Testis (tissue), 3 donors: ENCODE data around the gene REXO4. TPM values are rescaled to one million over a fixed set of nuclear protein-coding genes. Genes with fewer than 3 reads are reported as not detected.

Source experiments
- DNase-seq: peaks from one replicate; pipeline ENCODE4 v3.0.0-alpha.2; 2019
- H3K27ac ChIP-seq, 2 donors: fragments of 200-600 bp; sonication (generic); one replicate each; pipeline ENCODE4 v1.5.1; 2019
- H3K27me3 ChIP-seq: fragments of 200-600 bp; sonication (generic); one replicate; pipeline ENCODE4 v1.5.1; 2019
- H3K36me3 ChIP-seq: fragments of 200-600 bp; sonication (generic); one replicate; pipeline ENCODE4 v1.5.1; 2017; ENCODE audit warnings: low read depth; ENCODE audit errors: missing control alignments
- H3K4me1 ChIP-seq: fragments of 200-600 bp; sonication (generic); one replicate; pipeline ENCODE4 v1.5.1; 2019
- H3K4me3 ChIP-seq, 2 donors: fragments of 200-600 bp; sonication (generic); one replicate each; pipeline ENCODE4 v1.5.1; 2017 to 2019
- H3K9me3 ChIP-seq: fragments of 200-600 bp; sonication (generic); one replicate; pipeline ENCODE4 v1.5.1; 2017
- CTCF ChIP-seq, 3 experiments: fragments of 450-650 bp in 2 of 3; fragments of 200-600 bp in 1 of 3; sonication (generic) in 1 of 3; IDR thresholded peaks; one replicate each; pipeline ENCODE4 v1.5.1; 2016 to 2019; ENCODE audit warnings: antibody characterized with exemption in 3 of 3, mild to moderate bottlenecking in 2 of 3, moderate library complexity in 1 of 3
- POLR2A ChIP-seq: fragments of 450-650 bp; IDR thresholded peaks from one replicate; pipeline ENCODE4 v1.6.1; 2017; ENCODE audit warnings: antibody characterized with exemption, mild to moderate bottlenecking, moderate library complexity
- WGBS, 2 donors: methylation state at CpG; one replicate each; pipeline ENCODE4 v1.1.5; 2018; 5-methylcytosine and 5-hydroxymethylcytosine counted together
- intact Hi-C: fragments of 100-400 bp; cut with DNase I; formaldehyde crosslinking; loops from one replicate; pipeline ENCODE4 v1.15.1; 2023; ENCODE audit warnings: low total_unique reads
- polyA plus RNA-seq: library from polyadenylated mRNA; stranded (reverse); fragments of 350-450 nt; fragmentation: Illumina TruSeq; extraction: RNeasy Lipid Tissue Mini Kit (QIAGEN cat#74804); gene quantifications from one replicate; pipeline ENCODE4 v1.2.3, GENCODE V29; 2014; ENCODE audit warnings: low read depth, low replicate concordance; ENCODE audit not compliant: insufficient read depth
- total RNA-seq, 2 donors: library from RNA; depleted of rRNA; stranded (reverse); fragments of >200 nt; gene quantifications; one replicate each; pipeline ENCODE4 v1.2.3, GENCODE V29; 2016

REXO4 gene
- total and polyA plus RNA-seq, 3 donors from 2014 or later = 31.4 to 36.7 (median 31.5) TPM

GRCh38 chr9:133357656-133358055, 60.2 kb downstream of the REXO4 start:
- Histone ChIP-seq H3K4me3 (no peak overlapping the region), H3K9me3 (no peaks in the 10 kb centered on the region), H3K27me3 (no peaks in the 10 kb centered on the region), H3K27ac (no peak overlapping the region), H3K36me3 (no peaks in the 10 kb centered on the region), H3K4me1 (peaks cover 20% of the 10 kb centered on the region)
- no peak for TF ChIP-seq POLR2A
- no peak for TF ChIP-seq CTCF (IDR thresholded peaks at IDR 0.05)
- WGBS, 2 donors = 75 to 77% methylated on average over 4 to 14 of the region's 14 CpGs
- intact Hi-C loops = no loop called here
- no peak for DNase-seq

GRCh38 chr9:133356391-133357091, 61.3 kb downstream of the REXO4 start, which contains the start of the genes SURF1 and SURF2:
TSS of gene SURF1 (minus strand) at chr9:133356487. CDS start at chr9:133356453, 34 bp downstream.
TSS of gene SURF2 (plus strand) at chr9:133356550. CDS start at chr9:133356593, 43 bp downstream.
- Histone ChIP-seq H3K27ac (peak within 1 kb of the TSS; percentile 13 to 45), H3K4me1 (peaks cover 20% of the 10 kb centered on the region), H3K36me3 (no peaks in the 10 kb centered on the region), H3K4me3 (peak within 1 kb of the TSS; percentile 81 to 83), H3K27me3 (no peaks in the 10 kb centered on the region), H3K9me3 (no peaks in the 10 kb centered on the region)
- WGBS, 2 donors = 1% methylated on average over 25 to 67 of the region's 78 CpGs
- intact Hi-C loops = no loop called here
- DNase-seq = peak; percentile 93
- TF ChIP-seq CTCF (IDR thresholded peaks at IDR 0.05) (no peak), POLR2A (no peak)

Other genes starting within 250 kb of the REXO4 start
- 10 to 100 TPM; 34.0 to 53.0 TPM for gene OBP2B, start 208.8 kb downstream of the REXO4 start, total RNA-seq
- gene OBP2B, start 208.8 kb downstream of the REXO4 start, polyA plus RNA-seq = 35.1 TPM
- 10 to 100 TPM; 25.6 to 31.1 TPM for gene ABO, start 142.8 kb downstream of the REXO4 start, total RNA-seq
- gene ABO, start 142.8 kb downstream of the REXO4 start, polyA plus RNA-seq = 10.4 TPM
- 10 to 100 TPM; 28.5 to 36.0 TPM for gene SURF6, start 81.8 kb downstream of the REXO4 start, total RNA-seq
- 19.8 TPM for gene SURF6, start 81.8 kb downstream of the REXO4 start, polyA plus RNA-seq
- 10 to 100 TPM; 25.9 to 29.3 TPM for gene MED22, start 69.9 kb downstream of the REXO4 start, total RNA-seq
- gene MED22, start 69.9 kb downstream of the REXO4 start, polyA plus RNA-seq = 20.2 TPM
- gene RPL7A, start 69.8 kb downstream of the REXO4 start, total RNA-seq = 1,000 to 10,000 TPM in 1 of 2 donors, 100 to 1,000 TPM in 1; 856 to 1,453 TPM
- 1,924 TPM for gene RPL7A, start 69.8 kb downstream of the REXO4 start, polyA plus RNA-seq
- 10 to 100 TPM; 51.4 to 58.9 TPM for gene SURF1, start 61.5 kb downstream of the REXO4 start, total RNA-seq
- 71.0 TPM for gene SURF1, start 61.5 kb downstream of the REXO4 start, polyA plus RNA-seq
- gene SURF2, start 61.5 kb downstream of the REXO4 start, total RNA-seq = 100 to 1,000 TPM; 103 to 121 TPM
- 160 TPM for gene SURF2, start 61.5 kb downstream of the REXO4 start, polyA plus RNA-seq
- 100 to 1,000 TPM; 150 to 151 TPM for gene SURF4, start 42.0 kb downstream of the REXO4 start, total RNA-seq
- 163 TPM for gene SURF4, start 42.0 kb downstream of the REXO4 start, polyA plus RNA-seq
- 10 to 100 TPM in 1 of 2 donors, 1 to 10 TPM in 1; 8.4 to 20.9 TPM for gene STKLD1, start 41.6 kb downstream of the REXO4 start, total RNA-seq
- 33.1 TPM for gene STKLD1, start 41.6 kb downstream of the REXO4 start, polyA plus RNA-seq
- 10 to 100 TPM; 15.4 to 21.2 TPM for gene ADAMTS13, start 4.4 kb upstream of the REXO4 start, total RNA-seq
- gene ADAMTS13, start 4.4 kb upstream of the REXO4 start, polyA plus RNA-seq = 15.6 TPM
- 10 to 100 TPM; 43.3 to 47.9 TPM for gene CACFD1, start 42.0 kb upstream of the REXO4 start, total RNA-seq
- gene CACFD1, start 42.0 kb upstream of the REXO4 start, polyA plus RNA-seq = 34.7 TPM
- 1 to 10 TPM; 2.6 to 3.5 TPM for gene SLC2A6, start 61.1 kb upstream of the REXO4 start, total RNA-seq
- 2.9 TPM for gene SLC2A6, start 61.1 kb upstream of the REXO4 start, polyA plus RNA-seq
- gene MYMK, start 106.9 kb upstream of the REXO4 start, total RNA-seq = not detected
- 0.87 TPM for gene MYMK, start 106.9 kb upstream of the REXO4 start, polyA plus RNA-seq
- gene ADAMTSL2, start 116.7 kb upstream of the REXO4 start, total RNA-seq = 10 to 100 TPM in 1 of 2 donors, 1 to 10 TPM in 1; 9.4 to 11.1 TPM
- 3.8 TPM for gene ADAMTSL2, start 116.7 kb upstream of the REXO4 start, polyA plus RNA-seq
- 1 to 10 TPM; 2.8 to 3.8 TPM for gene FAM163B, start 191.4 kb upstream of the REXO4 start, total RNA-seq
- gene FAM163B, start 191.4 kb upstream of the REXO4 start, polyA plus RNA-seq = 2.2 TPM
- under 1 TPM in 1 of 2 donors, not detected in 1; 0.06 TPM for gene DBH, start 218.4 kb upstream of the REXO4 start, total RNA-seq
- gene DBH, start 218.4 kb upstream of the REXO4 start, polyA plus RNA-seq = not detected